RWPE2 (cell line): Measurements from ENCODE around the gene PXT1.

Experiments used
- ATAC-seq: fragments of 200-7000 bp; cut with Tn5 transposase; 3 replicates; pipeline ENCODE4 v1.9.1; 2021; ENCODE audit warnings: low read depth
- DNase-seq: peaks from one replicate; pipeline ENCODE4 v3.0.0-alpha.2; 2020; ENCODE audit warnings: low spot score
- H3K27ac ChIP-seq: fragments of 450-650 bp; 2 replicates; pipeline ENCODE4 v1.5.1; 2017; ENCODE audit warnings: mild to moderate bottlenecking; ENCODE audit not compliant: poor library complexity, severe bottlenecking
- H3K27me3 ChIP-seq: fragments of 250-450 bp; sonication (Bioruptor Pico); 2 replicates; pipeline ENCODE4 v1.5.1; 2021; ENCODE audit warnings: mild to moderate bottlenecking, moderate library complexity; ENCODE audit not compliant: insufficient read depth, poor library complexity, severe bottlenecking
- H3K36me3 ChIP-seq: fragments of 250-450 bp; sonication (Bioruptor Pico); 2 replicates; pipeline ENCODE4 v1.5.1; 2020; ENCODE audit warnings: low read depth, mild to moderate bottlenecking, moderate library complexity
- H3K4me1 ChIP-seq: fragments of 250-450 bp; sonication (Bioruptor Pico); 2 replicates; pipeline ENCODE4 v1.5.1; 2021; ENCODE audit warnings: mild to moderate bottlenecking, moderate library complexity; ENCODE audit not compliant: insufficient read depth, poor library complexity, severe bottlenecking
- H3K4me3 ChIP-seq: fragments of 250-450 bp; sonication (Bioruptor Pico); 2 replicates; pipeline ENCODE4 v1.5.1; 2021; ENCODE audit warnings: mild to moderate bottlenecking, moderate library complexity; ENCODE audit not compliant: severe bottlenecking
- H3K9me3 ChIP-seq: fragments of 250-450 bp; sonication (Bioruptor Pico); 2 replicates; pipeline ENCODE4 v1.5.1; 2021; ENCODE audit warnings: mild to moderate bottlenecking, moderate library complexity; ENCODE audit not compliant: severe bottlenecking
- CTCF ChIP-seq: fragments of 450-650 bp; IDR thresholded peaks from one replicate; pipeline ENCODE4 v1.5.1; 2017; ENCODE audit warnings: mild to moderate bottlenecking, moderate library complexity; ENCODE audit not compliant: poor library complexity, severe bottlenecking

PXT1 gene

GRCh38 chr6:36362551-36363370 is 79.9 kb downstream of the PXT1 start:
- Histone ChIP-seq H3K9me3 (no peaks in the 10 kb centered on the region), H3K4me1 (no peaks in the 10 kb centered on the region), H3K27ac (no peak overlapping the region), H3K36me3 (no peaks in the 10 kb centered on the region), H3K4me3 (no peak overlapping the region), H3K27me3 (no peaks in the 10 kb centered on the region)
- no peak for DNase-seq
- no peak for TF ChIP-seq CTCF
- ATAC-seq: no peak

GRCh38 chr6:36361071-36361470 is 81.6 kb downstream of the PXT1 start:
- no peak overlapping the region for H3K4me3 ChIP-seq
- no peak overlapping the region for H3K27ac ChIP-seq
- no peaks in the 10 kb centered on the region for H3K36me3 ChIP-seq
- no peak for TF ChIP-seq CTCF
- no peaks in the 10 kb centered on the region for H3K9me3 ChIP-seq
- ATAC-seq (no peak), DNase-seq (no peak)
- no peaks in the 10 kb centered on the region for H3K4me1 ChIP-seq
- no peaks in the 10 kb centered on the region for H3K27me3 ChIP-seq

- Histone ChIP-seq H3K27ac (no peak overlapping the region), H3K4me1 (no peaks in the 10 kb centered on the region), H3K9me3 (no peaks in the 10 kb centered on the region), H3K36me3 (no peaks in the 10 kb centered on the region), H3K4me3 (no peak overlapping the region), H3K27me3 (no peaks in the 10 kb centered on the region)
- ATAC-seq (peak; percentile 92), DNase-seq (no peak)
- peak; percentile 82 for TF ChIP-seq CTCF
These were observed 82.2 kb downstream of the PXT1 start for GRCh38 chr6:36360241-36361054.

- no peak for DNase-seq
- no peak overlapping the region for H3K4me3 ChIP-seq
These were observed 84.3 kb downstream of the PXT1 start for GRCh38 chr6:36358226-36358915.

More at GRCh38 chr6:36358226-36358915, 84.3 kb downstream of the PXT1 start:
- no peaks in the 10 kb centered on the region for H3K27me3 ChIP-seq
- no peak overlapping the region for H3K27ac ChIP-seq
- H3K9me3 ChIP-seq: no peaks in the 10 kb centered on the region
- H3K36me3 ChIP-seq: no peaks in the 10 kb centered on the region
- H3K4me1 ChIP-seq: no peaks in the 10 kb centered on the region
- ATAC-seq: no peak
- no peak for TF ChIP-seq CTCF
